Lung (tissue), 12 donors: ENCODE data around the gene BABAM1. TPM values are rescaled to one million over a fixed set of nuclear protein-coding genes. Genes with fewer than 3 reads are reported as not detected.

ENCODE experiments used
- ATAC-seq: fragments of 200-7000 bp; cut with Tn5 transposase; one replicate; pipeline ENCODE4 v1.9.1; 2020; ENCODE audit warnings: moderate number of reproducible peaks; ENCODE audit not compliant: insufficient read depth, low FRiP score
- DNase-seq, 3 donors: peaks; one replicate each; pipeline ENCODE4 v3.0.0-alpha.2; 2013 to 2017
- H3K27ac ChIP-seq, 2 donors: one replicate each; pipeline ENCODE4 v1.5.1; 2013; ENCODE audit warnings: mild to moderate bottlenecking in 2 of 2, moderate library complexity in 2 of 2, control low read depth in 1 of 2, inconsistent platforms in 1 of 2, low read depth in 1 of 2, low read length in 1 of 2
- H3K27me3 ChIP-seq, 3 donors: one replicate each; pipeline ENCODE4 v1.5.1; 2013; ENCODE audit warnings: low read length in 2 of 3; ENCODE audit not compliant: control insufficient read depth in 3 of 3, insufficient read depth in 3 of 3
- H3K36me3 ChIP-seq, 4 donors: one replicate each; pipeline ENCODE4 v1.5.1; 2013; ENCODE audit warnings: low read length in 4 of 4, mild to moderate bottlenecking in 1 of 4, moderate library complexity in 1 of 4; ENCODE audit not compliant: control insufficient read depth in 4 of 4, insufficient read depth in 4 of 4
- H3K4me1 ChIP-seq, 5 donors: one replicate each; pipeline ENCODE4 v1.5.1; 2013; ENCODE audit warnings: low read length in 5 of 5, mild to moderate bottlenecking in 2 of 5, moderate library complexity in 1 of 5; ENCODE audit not compliant: control insufficient read depth in 5 of 5, insufficient read depth in 5 of 5
- H3K4me3 ChIP-seq: one replicate; pipeline ENCODE4 v1.5.1; 2013; ENCODE audit warnings: mild to moderate bottlenecking, control low read depth, moderate library complexity
- H3K9ac ChIP-seq, 2 donors: one replicate each; pipeline ENCODE4 v1.5.1; 2013; ENCODE audit warnings: low read length in 2 of 2, control low read depth in 1 of 2; ENCODE audit not compliant: insufficient read depth in 1 of 2
- H3K9me3 ChIP-seq, 4 donors: one replicate each; pipeline ENCODE4 v1.5.1; 2013; ENCODE audit warnings: low read length in 3 of 4, mild to moderate bottlenecking in 1 of 4, moderate library complexity in 1 of 4; ENCODE audit not compliant: control insufficient read depth in 4 of 4, insufficient read depth in 3 of 4
- CTCF ChIP-seq: IDR thresholded peaks from 2 replicates; pipeline ENCODE4 v1.5.1; 2012; ENCODE audit warnings: mild to moderate bottlenecking; ENCODE audit errors: control extremely low read depth, extremely low read depth
- WGBS, 2 donors: extraction: QIAGEN DNeasy Blood & Tissue Kit; methylation state at CpG; one replicate each; pipeline ENCODE4 v1.1.7; 2013; 5-methylcytosine and 5-hydroxymethylcytosine counted together
- polyA plus RNA-seq, 2 donors: library from polyadenylated mRNA; stranded (reverse); fragments of 200-250 nt; gene quantifications; one replicate each; pipeline ENCODE4 v1.2.1, GENCODE V29; 2013
- total RNA-seq, 2 donors: library from RNA; depleted of rRNA in 1 of 2; stranded (reverse); fragments of >200 nt in 1 of 2; gene quantifications; one replicate each; pipeline ENCODE4 v1.2.1, GENCODE V29; 2014 to 2021
- donor health status: control.
- donor health status: control.
- donor health status: Bipolar disorder and iron deficiency.
- donor health status: healthy.
- donor health status: DM: yes; HTN: yes; CAD: no.

Gene BABAM1
- total and polyA plus RNA-seq, 4 donors: 52.4 to 75.1 (median 63.4) TPM

- DNase-seq (peak; percentile 41 to 70 (median 57)), ATAC-seq (peak; percentile 9)
- Histone ChIP-seq H3K4me3 (peak overlapping the region; percentile 43), H3K9ac (no peak overlapping the region), H3K9me3 (no peaks in the 10 kb centered on the region), H3K27me3 (no peaks in the 10 kb centered on the region), H3K4me1 (peaks cover 0 to 14% (median 3%) of the 10 kb centered on the region in 5 donors), H3K36me3 (peaks cover 0 to 16% (median 9%) of the 10 kb centered on the region in 4 donors), H3K27ac (peak overlapping the region; percentile 67 to 75)
- no peak for TF ChIP-seq CTCF
- WGBS, 2 donors: 8 to 12% methylated on average over 12 to 24 of the region's 27 CpGs
Measured at GRCh38 chr19:17235971-17236777, 31.1 kb upstream of the BABAM1 start.

- Histone ChIP-seq H3K36me3 (peaks cover 0 to 12% (median 8%) of the 10 kb centered on the region in 4 donors), H3K27me3 (no peaks in the 10 kb centered on the region), H3K27ac (peak overlapping the region in 1 of 2 donors; percentile 15), H3K4me1 (peaks cover 0 to 14% (median 3%) of the 10 kb centered on the region in 5 donors), H3K9ac (no peak overlapping the region), H3K9me3 (no peaks in the 10 kb centered on the region), H3K4me3 (no peak overlapping the region)
- no peak for DNase-seq
- TF ChIP-seq CTCF: no peak
- 82 to 84% methylated on average over 18 of the region's 18 CpGs for WGBS, 2 donors
- no peak for ATAC-seq
Measured at GRCh38 chr19:17236811-17237543, 30.3 kb upstream of the BABAM1 start.

- Histone ChIP-seq H3K27me3 (no peaks in the 10 kb centered on the region), H3K4me3 (no peak overlapping the region), H3K9me3 (no peaks in the 10 kb centered on the region), H3K4me1 (peaks cover 0 to 18% (median 4%) of the 10 kb centered on the region in 5 donors), H3K36me3 (peaks cover 0 to 9% (median 6%) of the 10 kb centered on the region in 4 donors), H3K9ac (no peak overlapping the region), H3K27ac (no peak overlapping the region)
- 94 to 96% methylated on average over 13 of the region's 13 CpGs for WGBS, 2 donors
- DNase-seq (no peak), ATAC-seq (no peak)
- no peak for TF ChIP-seq CTCF
Measured at GRCh38 chr19:17237747-17238706, 29.2 kb upstream of the BABAM1 start.
